SH-SY5Y (cell line): ENCODE data around the gene CTIF.

Source experiments
- GATA2 ChIP-seq: IDR thresholded peaks from 2 replicates; pipeline ENCODE4 v1.6.1; 2011; ENCODE audit warnings: mild to moderate bottlenecking, low read depth, low read length
- GATA3 ChIP-seq: IDR thresholded peaks from 2 replicates; pipeline ENCODE4 v1.6.1; 2011; ENCODE audit warnings: low read depth, mild to moderate bottlenecking, low read length, moderate library complexity

GRCh38 chr18:48831113-48831759 is 292.4 kb downstream of the CTIF start:
- TF ChIP-seq GATA2 (no peak), GATA3 (no peak)
